GM19455 (cell line): ENCODE data around the gene MOGAT2.
"Not testable (repeated sequence)": the region's sequence is repeated elsewhere in the genome, so short reads cannot be mapped to it uniquely, and the experiment has no call there.

Experiments used
- ATAC-seq: cut with Tn5 transposase; IDR thresholded peaks from one replicate; pipeline ENCODE4 v1.9.1; 2021; ENCODE audit not compliant: unreplicated experiment

MOGAT2 gene

DNA sequence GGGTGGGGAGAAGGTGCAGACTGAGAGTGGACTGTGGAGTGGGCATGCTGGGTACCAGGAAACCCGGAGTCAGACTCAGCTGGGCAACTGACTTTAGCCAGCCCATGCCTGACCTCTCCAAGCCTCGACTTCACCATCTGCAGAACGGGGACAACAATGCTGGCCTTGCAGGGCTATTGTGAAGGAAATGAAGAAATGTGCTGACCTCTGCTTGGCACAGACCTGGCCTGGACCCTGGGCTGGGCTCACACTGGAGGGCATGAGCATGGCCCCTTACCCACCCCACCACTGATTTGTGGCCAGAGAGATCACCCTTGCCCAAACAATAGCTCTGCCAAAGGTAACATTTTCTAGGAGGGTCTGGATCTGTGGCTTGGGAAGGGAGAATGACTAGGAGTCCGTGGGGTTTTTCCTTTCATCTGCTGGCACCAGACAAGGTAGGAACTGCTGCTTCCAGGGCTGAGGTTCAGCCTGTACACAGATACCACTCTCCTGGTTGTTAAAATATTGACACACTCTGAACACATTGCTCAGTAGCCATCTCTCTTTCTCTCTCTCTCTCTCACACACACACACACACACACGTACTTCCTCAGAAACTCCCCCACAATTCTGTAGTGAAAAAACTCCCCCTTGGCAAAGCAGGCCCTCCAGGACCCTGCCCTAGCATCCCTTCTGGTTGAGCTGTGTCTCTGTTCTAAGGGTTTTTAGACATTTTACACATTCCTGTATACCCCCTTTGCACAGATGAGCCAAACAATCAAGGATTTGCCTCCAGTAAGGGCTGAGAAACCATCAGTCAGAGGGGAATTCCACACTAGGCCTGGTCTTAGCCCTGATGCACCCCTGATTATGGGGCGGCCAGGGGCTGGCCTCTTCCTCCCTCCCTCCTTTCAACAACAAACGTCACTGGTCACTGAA is 1.0 kb downstream of the MOGAT2 start:
- no peak for ATAC-seq

- ATAC-seq = no peak
Measured at GRCh38 chr11:75719340-75720239, 2.0 kb downstream of the MOGAT2 start.

DNA sequence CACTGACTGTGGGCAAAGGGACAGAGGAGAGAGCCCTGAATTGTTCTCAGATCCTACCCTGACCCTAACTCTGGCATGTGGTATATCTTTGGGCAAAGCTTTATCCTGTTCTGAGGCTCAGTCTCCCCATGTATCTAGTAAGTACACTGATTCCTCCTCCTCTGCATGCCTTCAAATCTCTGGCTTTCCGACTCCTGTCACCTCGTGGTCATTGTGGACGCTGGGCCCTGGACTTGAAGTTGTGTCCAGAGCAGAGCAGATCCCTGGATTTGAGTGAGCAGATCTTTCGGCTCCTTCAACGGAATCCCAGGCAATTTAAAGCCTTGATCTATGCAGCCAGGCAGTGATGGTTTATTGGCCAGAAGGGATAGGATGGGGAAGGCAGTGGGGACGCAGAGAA is 3.0 kb downstream of the MOGAT2 start:
- ATAC-seq = no peak

GRCh38 chr11:75721852-75722668 is 4.4 kb downstream of the MOGAT2 start:
- no peak for ATAC-seq

- ATAC-seq = no peak
Measured at GRCh38 chr11:75722669-75723042, 5.0 kb downstream of the MOGAT2 start.

GRCh38 chr11:75725547-75726320 is 8.1 kb downstream of the MOGAT2 start:
- no peak for ATAC-seq

DNA sequence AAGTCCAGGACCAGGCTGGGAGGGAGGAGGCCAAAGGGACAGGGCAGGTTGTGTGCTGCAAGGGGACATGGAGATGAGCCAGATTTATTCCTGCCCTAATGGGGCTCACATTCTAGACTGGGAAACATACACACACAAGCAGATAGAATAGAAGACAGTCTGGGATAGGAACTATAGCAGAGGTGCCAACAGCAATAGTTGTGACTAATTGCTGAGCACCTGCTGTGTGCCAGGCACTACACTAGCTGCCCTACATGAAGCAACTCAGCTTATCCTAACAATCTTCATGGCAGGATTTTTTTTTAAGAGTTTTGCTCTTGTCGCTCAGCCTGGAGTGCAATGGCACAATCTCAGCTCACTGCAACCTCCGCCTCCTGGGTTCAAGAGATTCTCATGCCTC is 11.4 kb downstream of the MOGAT2 start:
- no peak for ATAC-seq

- ATAC-seq = no peak
Measured at GRCh38 chr11:75731095-75731494, 13.5 kb downstream of the MOGAT2 start.

GRCh38 chr11:75733071-75733430 is 15.4 kb downstream of the MOGAT2 start:
- ATAC-seq = no peak

- ATAC-seq = no peak
Measured at GRCh38 chr11:75733431-75734107, 15.9 kb downstream of the MOGAT2 start.

GRCh38 chr11:75734491-75735180 is 17.0 kb downstream of the MOGAT2 start:
- no peak for ATAC-seq

GRCh38 chr11:75735181-75735845 is 17.7 kb downstream of the MOGAT2 start:
- no peak for ATAC-seq

GRCh38 chr11:75737314-75737713 is 19.7 kb downstream of the MOGAT2 start:
- ATAC-seq = no peak

GRCh38 chr11:75740681-75741080 is 23.0 kb downstream of the MOGAT2 start:
- ATAC-seq = no peak

DNA sequence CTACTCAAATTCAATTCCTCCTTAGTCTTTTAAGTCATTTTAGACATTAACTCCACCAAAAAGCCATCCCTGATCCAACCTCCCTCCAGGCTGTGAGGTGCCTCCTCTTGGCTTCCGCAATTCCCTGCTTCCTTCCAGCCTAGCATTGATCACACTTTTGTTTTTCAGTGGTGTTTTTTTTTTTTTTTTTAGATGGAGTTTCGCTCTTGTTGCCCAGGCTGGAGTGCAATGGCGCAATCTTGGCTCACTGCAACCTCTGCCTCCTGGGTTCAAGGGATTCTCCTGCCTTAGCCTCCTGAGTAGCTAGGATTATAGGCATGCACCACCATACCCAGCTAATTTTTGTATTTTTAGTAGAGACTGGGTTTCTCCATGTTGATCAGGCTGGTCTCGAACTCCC is 25.5 kb downstream of the MOGAT2 start:
- not testable (repeated sequence) for ATAC-seq

- no peak for ATAC-seq
Measured at GRCh38 chr11:75743711-75744563, 26.3 kb downstream of the MOGAT2 start.

- ATAC-seq = no peak
Measured at GRCh38 chr11:75745807-75746206, 28.2 kb downstream of the MOGAT2 start.
